HEK293 (cell line): ENCODE data around the gene PTPN6.

ENCODE experiments used
- BCL6B ChIP-seq: fragments of 450-650 bp; formaldehyde crosslinking; IDR thresholded peaks from 2 replicates; pipeline ENCODE4 v1.5.1; 2017; ENCODE audit warnings: missing biosample characterization, missing genetic modification characterization
- CTCF ChIP-seq: fragments of 450-650 bp; formaldehyde crosslinking; IDR thresholded peaks from 2 replicates; pipeline ENCODE4 v1.5.1; 2016; ENCODE audit warnings: missing biosample characterization, missing genetic modification characterization
- REPIN1 ChIP-seq: fragments of 450-650 bp; formaldehyde crosslinking; IDR thresholded peaks from 2 replicates; pipeline ENCODE4 v1.5.1; 2017; ENCODE audit warnings: missing biosample characterization, missing genetic modification characterization, low read depth
- TRIM28 ChIP-seq: IDR thresholded peaks from 2 replicates; pipeline ENCODE4 v1.6.1; 2011; ENCODE audit warnings: low read length, control low read depth, borderline replicate concordance
- ZNF140 ChIP-seq: fragments of 450-650 bp; formaldehyde crosslinking; IDR thresholded peaks from 2 replicates; pipeline ENCODE4 v1.5.1; 2016; ENCODE audit warnings: missing biosample characterization, missing genetic modification characterization
- ZNF202 ChIP-seq: fragments of 450-650 bp; formaldehyde crosslinking; IDR thresholded peaks from 2 replicates; pipeline ENCODE4 v1.5.1; 2016; ENCODE audit warnings: missing biosample characterization, missing genetic modification characterization, borderline replicate concordance
- ZNF274 ChIP-seq, 2 experiments: fragments of 200-500 bp in 1 of 2; fragments of 450-650 bp in 1 of 2; sonication (Bioruptor generic) in 1 of 2; formaldehyde crosslinking in 1 of 2; IDR thresholded peaks; 2 replicates each; pipeline versions ENCODE4 v1.5.1 to v1.6.1; 2014 to 2016; ENCODE audit warnings: borderline replicate concordance in 1 of 2, inconsistent platforms in 1 of 2, low read length in 1 of 2, missing biosample characterization in 1 of 2, missing genetic modification characterization in 1 of 2
- ZNF48 ChIP-seq: fragments of 450-650 bp; formaldehyde crosslinking; IDR thresholded peaks from 2 replicates; pipeline ENCODE4 v1.5.1; 2016; ENCODE audit warnings: missing biosample characterization, missing genetic modification characterization
- ZNF626 ChIP-seq: fragments of 450-650 bp; sonication (Bioruptor Pico); formaldehyde crosslinking; IDR thresholded peaks from 2 replicates; pipeline ENCODE4 v1.5.1; 2018; ENCODE audit warnings: missing biosample characterization, missing genetic modification characterization, inconsistent platforms
- ZNF629 ChIP-seq: fragments of 450-650 bp; formaldehyde crosslinking; IDR thresholded peaks from 2 replicates; pipeline ENCODE4 v1.5.1; 2017; ENCODE audit warnings: missing biosample characterization, missing genetic modification characterization
- ZNF777 ChIP-seq: fragments of 450-650 bp; formaldehyde crosslinking; IDR thresholded peaks from 2 replicates; pipeline ENCODE4 v1.5.1; 2017; ENCODE audit warnings: missing biosample characterization, missing genetic modification characterization, borderline replicate concordance
- ZNF837 ChIP-seq: fragments of 450-650 bp; formaldehyde crosslinking; IDR thresholded peaks from 2 replicates; pipeline ENCODE4 v1.5.1; 2016; ENCODE audit warnings: missing biosample characterization, missing genetic modification characterization
- ZSCAN18 ChIP-seq: fragments of 450-650 bp; formaldehyde crosslinking; IDR thresholded peaks from 2 replicates; pipeline ENCODE4 v1.5.1; 2016; ENCODE audit warnings: missing biosample characterization, missing genetic modification characterization

DNA sequence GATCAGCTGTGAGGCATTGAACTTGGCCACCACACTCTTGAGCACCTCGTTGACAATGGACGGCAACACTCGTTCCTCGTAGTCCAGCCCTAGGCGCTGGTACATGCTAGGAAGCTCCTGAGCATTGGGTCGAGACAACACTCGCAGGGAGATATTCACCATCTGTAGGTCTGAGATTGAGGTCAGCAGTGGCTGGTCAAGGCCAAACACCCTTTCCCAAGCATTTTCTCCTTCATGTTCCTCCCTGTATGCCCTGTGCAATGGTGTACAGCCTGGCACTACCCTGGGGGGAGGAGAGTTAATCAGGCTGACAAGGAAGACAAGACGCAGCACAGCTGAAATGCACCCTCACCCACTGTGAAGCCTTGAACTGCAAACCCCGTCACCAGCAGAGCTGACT lies 17.3 kb downstream of the PTPN6 start:
- TF ChIP-seq CTCF (tag by site-specific recombination): no peak
- TF ChIP-seq REPIN1: no peak
- no peak for TF ChIP-seq BCL6B (tag by site-specific recombination)
- TF ChIP-seq ZNF140 (tag by site-specific recombination): no peak
- no peak for TF ChIP-seq ZNF274 (IDR thresholded peaks at IDR 0.05; ENCODE audit: low read length)
- TF ChIP-seq ZNF274 (tag by site-specific recombination; IDR thresholded peaks at IDR 0.05; ENCODE audit: borderline replicate concordance): no peak
- no peak for TF ChIP-seq ZNF48 (tag by site-specific recombination)
- TF ChIP-seq ZSCAN18 (tag by site-specific recombination): no peak
- TF ChIP-seq ZNF629 (tag by site-specific recombination): no peak
- no peak for TF ChIP-seq ZNF837 (tag by site-specific recombination)
- no peak for TF ChIP-seq TRIM28
- no peak for TF ChIP-seq ZNF777 (tag by site-specific recombination)
- TF ChIP-seq ZNF626 (tag by site-specific recombination): no peak
- TF ChIP-seq ZNF202 (tag by site-specific recombination): no peak
